ENCODE measurements around the gene CD93. TPM values are rescaled to one million over a fixed set of nuclear protein-coding genes. Genes with fewer than 3 reads are reported as not detected.

Gene CD93
- total and polyA plus RNA-seq, 7 donors: 7.7 to 35.7 (median 17.6) TPM

- ATAC-seq: no peak
- no peak for DNase-seq
- H3K27ac ChIP-seq: no peak overlapping the region
- TF ChIP-seq CTCF (IDR thresholded peaks at IDR 0.05): no peak
- H3K9me3 ChIP-seq: no peaks in the 10 kb centered on the region
- no peak overlapping the region for H3K4me3 ChIP-seq
- intact Hi-C loops (cut with DNase I): no loop called here
- no peaks in the 10 kb centered on the region for H3K36me3 ChIP-seq (ENCODE audit: insufficient read depth in 1 of 2, low read depth in 1 of 2)
- H3K27me3 ChIP-seq (ENCODE audit: insufficient read depth in 3 of 3, low read length in 2 of 3): no peaks in the 10 kb centered on the region
- WGBS, 3 donors: 94 to 96% (median 94%) methylated on average over 6 of the region's 6 CpGs
- H3K4me1 ChIP-seq: peaks cover 20% of the 10 kb centered on the region
These were observed 4.0 kb upstream of the CD93 start for GRCh38 chr20:23090147-23090546.

GRCh38 chr20:23088866-23089265, 2.7 kb upstream of the CD93 start:
- intact Hi-C loops (cut with DNase I): loop anchor here in 1 of 2 donors (5.0 kb wide), 1 partner anchor 37 kb away; no protein-coding TSS in a partner anchor

GRCh38 chr20:23087587-23088251, 1.6 kb upstream of the CD93 start:
- DNase-seq (no peak), ATAC-seq (no peak)
- H3K27me3 ChIP-seq (ENCODE audit: insufficient read depth in 3 of 3, low read length in 2 of 3): no peaks in the 10 kb centered on the region
- peak overlapping the region; percentile 82 for H3K27ac ChIP-seq
- H3K4me1 ChIP-seq: peaks cover 5% of the 10 kb centered on the region
- no peak overlapping the region for H3K4me3 ChIP-seq
- intact Hi-C loops (cut with DNase I): loop anchor here in 1 of 2 donors (5.0 kb wide), 1 partner anchor 35 kb away; no protein-coding TSS in a partner anchor
- H3K36me3 ChIP-seq (ENCODE audit: insufficient read depth in 1 of 2, low read depth in 1 of 2): no peaks in the 10 kb centered on the region
- no peak for TF ChIP-seq CTCF (IDR thresholded peaks at IDR 0.05)
- H3K9me3 ChIP-seq: no peaks in the 10 kb centered on the region
- 75 to 83% (median 82%) methylated on average over 9 of the region's 9 CpGs for WGBS, 3 donors

More at GRCh38 chr20:23088866-23089265, 2.7 kb upstream of the CD93 start:
- peaks cover 16% of the 10 kb centered on the region for H3K4me1 ChIP-seq
- no peaks in the 10 kb centered on the region for H3K36me3 ChIP-seq (ENCODE audit: insufficient read depth in 1 of 2, low read depth in 1 of 2)
- no peak for DNase-seq
- no peak for ATAC-seq
- H3K27me3 ChIP-seq (ENCODE audit: insufficient read depth in 3 of 3, low read length in 2 of 3): no peaks in the 10 kb centered on the region
- no peak for TF ChIP-seq CTCF (IDR thresholded peaks at IDR 0.05)
- 92 to 97% (median 95%) methylated on average over 8 of the region's 8 CpGs for WGBS, 3 donors
- H3K27ac ChIP-seq: no peak overlapping the region
- H3K4me3 ChIP-seq: no peak overlapping the region
- no peaks in the 10 kb centered on the region for H3K9me3 ChIP-seq

GRCh38 chr20:23086931-23087411, 847 bp upstream of the CD93 start:
- Histone ChIP-seq H3K27ac (peak overlapping the region; percentile 82), H3K9me3 (no peaks in the 10 kb centered on the region), H3K27me3 (ENCODE audit: insufficient read depth in 3 of 3, low read length in 2 of 3) (no peaks in the 10 kb centered on the region), H3K4me3 (peak overlapping the region; percentile 67), H3K4me1 (peaks cover 2% of the 10 kb centered on the region), H3K36me3 (ENCODE audit: insufficient read depth in 1 of 2, low read depth in 1 of 2) (no peaks in the 10 kb centered on the region)
- ATAC-seq: peak in 1 of 4 donors; percentile 15
- 55 to 74% (median 65%) methylated on average over 14 of the region's 14 CpGs for WGBS, 3 donors
- intact Hi-C loops (cut with DNase I): loop anchor here in 1 of 2 donors (5.0 kb wide), 1 partner anchor 35 kb away; no protein-coding TSS in a partner anchor
- TF ChIP-seq CTCF (IDR thresholded peaks at IDR 0.05): no peak
- DNase-seq: peak; percentile 49 to 72

Measured in psoas muscle (tissue), 8 donors.